ENCODE results near the gene EEPD1. TPM values are rescaled to one million over a fixed set of nuclear protein-coding genes. Genes with fewer than 3 reads are reported as not detected.

EEPD1 gene
- total RNA-seq, 1 experiment from 2014 or later: 5.0 TPM

- WGBS (ENCODE audit: extremely low coverage, insufficient read length, low lambda C conversion rate): no CpG with 5 or more reads among the region's 7 CpGs
- H3K4me3 Mint-ChIP-seq: peak overlapping the region in 1 of 2 experiments; percentile 41; a peak in 1 of 5 replicates
- peaks cover 72% of the 10 kb centered on the region in 2 experiments for H3K4me1 Mint-ChIP-seq
Measured at GRCh38 chr7:36283711-36284130, 130.7 kb downstream of the EEPD1 start.

More at GRCh38 chr7:36283711-36284130, 130.7 kb downstream of the EEPD1 start:
- Histone ChIP-seq H3K79me2 (ENCODE audit: insufficient read depth, low read length) (no peaks in the 10 kb centered on the region), H3K56ac (ENCODE audit: insufficient read length, low read depth, low read length) (no peak overlapping the region), H3T11ph (ENCODE audit: low read length) (no peak overlapping the region), H3K23ac (ENCODE audit: insufficient read length, low read depth, low read length) (no peak overlapping the region), H3K27ac (ENCODE audit: insufficient read length, low read depth, low read length) (no peak overlapping the region), H2BK5ac (ENCODE audit: insufficient read length, low read length) (no peak overlapping the region), H4K91ac (ENCODE audit: insufficient read length, low read depth, low read length) (no peak overlapping the region), H3K14ac (ENCODE audit: insufficient read depth, low read length) (no peak overlapping the region), H3K4ac (ENCODE audit: low read depth, low read length) (no peak overlapping the region), H2AFZ (ENCODE audit: low read length) (no peak overlapping the region), H2BK15ac (ENCODE audit: low read depth, low read length) (no peak overlapping the region), H3K18ac (ENCODE audit: insufficient read length, low read depth, low read length) (no peak overlapping the region), H3K27me3 (ENCODE audit: insufficient read depth, low read length) (no peaks in the 10 kb centered on the region), H2AK5ac (ENCODE audit: insufficient read length, low read length) (no peak overlapping the region), H3K9ac (ENCODE audit: extremely low read depth, insufficient read length, low read length) (no peak overlapping the region), H2BK120ac (ENCODE audit: low read depth, low read length, poor library complexity, severe bottlenecking) (no peak overlapping the region), H3K4me2 (ENCODE audit: insufficient read depth, insufficient read length, low read length) (no peak overlapping the region), H3K79me1 (ENCODE audit: insufficient read depth, low read depth, low read length, poor library complexity, severe bottlenecking) (no peaks in the 10 kb centered on the region), H2BK20ac (ENCODE audit: low read depth, low read length, poor library complexity, severe bottlenecking) (no peak overlapping the region), H3K4me1 (ENCODE audit: insufficient read depth, low read length) (peaks cover 20% of the 10 kb centered on the region), H3K9me3 (ENCODE audit: control insufficient read depth, low read depth, low read length) (no peaks in the 10 kb centered on the region), H2BK12ac (ENCODE audit: insufficient read length, low read depth, low read length) (no peak overlapping the region), H4K20me1 (ENCODE audit: control insufficient read depth, insufficient read depth, insufficient read length) (no peaks in the 10 kb centered on the region), H4K5ac (ENCODE audit: insufficient read length, low read depth, low read length) (no peak overlapping the region), H3K23me2 (ENCODE audit: insufficient read length, low read depth, low read length, poor library complexity, severe bottlenecking) (no peaks in the 10 kb centered on the region), H4K8ac (replicated peaks; ENCODE audit: insufficient read length, low read depth, low read length) (no peak overlapping the region)
- no peak for TF ChIP-seq CTCF (conservative IDR thresholded peaks at IDR 0.05)
- Mint-ChIP-seq H3K27me3 (ENCODE audit: low read depth) (peaks cover 4% of the 10 kb centered on the region), H3K27ac (peak overlapping the region in 2 of 3 experiments; percentile 80 to 87; a peak in 4 of 7 replicates), H3K9me3 (no peaks in the 10 kb centered on the region; a peak in 1 of 5 replicates), H3K36me3 (ENCODE audit: insufficient read depth in 1 of 3, low read depth in 3 of 3) (peaks cover 2 to 11% (median 10%) of the 10 kb centered on the region in 3 experiments; a peak in 6 of 7 replicates)
- no peak for DNase-seq

Data from H9 (cell line).